Loucy (cell line): ENCODE measurements around the gene RRP7A.
"Not testable (repeated sequence)": the region's sequence is repeated elsewhere in the genome, so short reads cannot be mapped to it uniquely, and the experiment has no call there.

ENCODE experiments used
- H2AFZ ChIP-seq: fragments of 200-600 bp; sonication (generic); 2 replicates; pipeline ENCODE4 v1.6.0; 2016; ENCODE audit warnings: antibody characterized with exemption, mild to moderate bottlenecking, low read length, moderate library complexity
- H3F3A ChIP-seq: fragments of 200-600 bp; 2 replicates; pipeline ENCODE4 v1.6.0; 2016; ENCODE audit warnings: antibody characterized with exemption, low read depth, mild to moderate bottlenecking
- H3K27me3 ChIP-seq: fragments of 200-600 bp; sonication (generic); 2 replicates; pipeline ENCODE4 v1.6.1; 2014; ENCODE audit warnings: low read length, mild to moderate bottlenecking; ENCODE audit not compliant: insufficient read depth, poor library complexity, severe bottlenecking
- H3K36me3 ChIP-seq: fragments of 200-600 bp; sonication (generic); 2 replicates; pipeline ENCODE4 v1.6.1; 2016; ENCODE audit warnings: low read length; ENCODE audit not compliant: insufficient read depth
- H3K4me1 ChIP-seq: fragments of 200-600 bp; sonication (generic); 2 replicates; pipeline ENCODE4 v1.5.1; 2014; ENCODE audit warnings: low read length, mild to moderate bottlenecking; ENCODE audit not compliant: insufficient read depth, poor library complexity, severe bottlenecking
- H3K4me2 ChIP-seq: fragments of 200-600 bp; sonication (generic); 2 replicates; pipeline ENCODE4 v1.6.0; 2014; ENCODE audit warnings: antibody characterized with exemption, low read length, low read depth, mild to moderate bottlenecking; ENCODE audit not compliant: poor library complexity, severe bottlenecking
- H3K4me3 ChIP-seq: fragments of 200-600 bp; sonication (generic); 2 replicates; pipeline ENCODE4 v1.5.1; 2014; ENCODE audit warnings: low read length, mild to moderate bottlenecking, mixed read lengths; ENCODE audit not compliant: poor library complexity, severe bottlenecking
- H3K79me2 ChIP-seq: fragments of 200-600 bp; sonication (generic); 2 replicates; pipeline ENCODE4 v1.6.1; 2014; ENCODE audit warnings: low read length; ENCODE audit not compliant: insufficient read depth
- H3K9ac ChIP-seq: fragments of 200-600 bp; sonication (generic); 2 replicates; pipeline ENCODE4 v1.6.0; 2014; ENCODE audit warnings: mild to moderate bottlenecking, low read depth, low read length, moderate library complexity; ENCODE audit not compliant: poor library complexity, severe bottlenecking
- H3K9me2 ChIP-seq: fragments of 200-600 bp; sonication (generic); replicated peaks from 2 replicates; pipeline ENCODE4 v1.6.1; 2016; ENCODE audit warnings: low read depth, low read length, mixed read lengths
- H3K9me3 ChIP-seq: fragments of 200-600 bp; sonication (generic); 2 replicates; pipeline ENCODE4 v1.6.1; 2014; ENCODE audit warnings: mild to moderate bottlenecking, antibody characterized with exemption, low read length, low read depth; ENCODE audit not compliant: insufficient read depth
- H4K20me1 ChIP-seq: fragments of 200-600 bp; sonication (generic); 2 replicates; pipeline ENCODE4 v1.6.0; 2014; ENCODE audit warnings: antibody characterized with exemption, low read length, mild to moderate bottlenecking; ENCODE audit not compliant: insufficient read depth, poor library complexity, severe bottlenecking
- CTCF ChIP-seq: fragments of 200-600 bp; sonication (generic); conservative IDR thresholded peaks from 2 replicates; pipeline ENCODE4 v1.5.1; 2014; ENCODE audit warnings: mild to moderate bottlenecking, antibody characterized with exemption, low read length
- EZH2phosphoT487 ChIP-seq: fragments of 200-600 bp; IDR thresholded peaks from 2 replicates; pipeline ENCODE4 v1.6.1; 2018; ENCODE audit warnings: antibody characterized with exemption, mild to moderate bottlenecking, moderate library complexity, borderline replicate concordance

Gene RRP7A

DNA sequence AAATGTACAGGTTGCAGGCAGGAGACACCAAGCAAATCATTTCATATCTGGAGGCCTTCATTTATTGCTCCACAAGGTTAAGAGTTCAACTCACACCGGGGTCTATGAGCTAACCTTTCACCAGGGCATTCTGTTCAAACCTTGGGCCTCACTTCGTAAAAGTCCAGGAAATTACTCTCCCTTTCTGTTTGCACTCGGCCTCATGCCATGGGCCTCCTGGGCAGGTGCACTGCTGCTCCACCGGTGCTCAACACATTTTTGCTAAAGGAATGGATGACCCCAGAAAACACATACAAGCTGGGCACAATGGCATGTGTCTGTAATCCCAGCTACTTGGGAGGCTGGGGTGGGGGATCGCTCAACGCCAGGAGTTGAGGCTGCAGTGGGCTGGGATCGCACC lies 16.6 kb upstream of the RRP7A start:
- Histone ChIP-seq H3K9ac (no peak overlapping the region), H3K4me2 (no peak overlapping the region), H3K36me3 (no peaks in the 10 kb centered on the region), H2AFZ (no peak overlapping the region), H3K27me3 (no peaks in the 10 kb centered on the region), H3K4me3 (no peak overlapping the region), H4K20me1 (no peaks in the 10 kb centered on the region), H3F3A (no peaks in the 10 kb centered on the region), H3K79me2 (no peaks in the 10 kb centered on the region), H3K9me3 (no peaks in the 10 kb centered on the region), H3K4me1 (peaks cover 9% of the 10 kb centered on the region), H3K9me2 (no peaks in the 10 kb centered on the region)
- TF ChIP-seq EZH2phosphoT487: no peak
- no peak for TF ChIP-seq CTCF

DNA sequence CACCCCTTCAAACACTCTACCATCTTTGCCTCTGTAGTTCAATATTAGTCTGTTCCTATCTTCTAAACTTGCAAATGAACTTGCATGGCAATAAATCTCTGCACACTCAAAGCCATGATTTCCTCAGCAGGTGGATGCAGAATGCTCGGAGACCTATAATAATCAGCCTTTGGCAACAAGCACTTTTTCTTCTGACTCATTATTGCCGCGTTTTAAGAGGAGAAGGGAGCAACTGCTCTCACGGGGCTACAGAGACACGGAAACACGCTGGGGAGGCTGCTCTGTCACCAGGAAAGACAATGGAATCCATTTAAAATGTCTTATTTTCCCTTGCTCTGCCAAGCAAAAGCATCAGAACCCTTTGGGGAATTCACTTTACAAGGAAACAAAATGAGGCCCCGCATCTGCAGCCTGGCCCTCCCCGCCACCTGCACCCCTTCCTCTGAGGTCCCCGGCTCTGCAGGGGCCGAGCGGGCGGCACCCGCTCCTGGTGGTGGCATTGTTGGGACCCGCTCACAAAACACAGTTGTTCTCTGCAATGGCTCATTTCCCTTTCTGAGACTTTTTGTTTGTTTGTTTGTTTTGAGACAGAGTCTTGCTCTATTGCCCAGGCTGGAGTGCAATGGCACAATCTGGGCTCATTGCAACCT lies 15.6 kb upstream of the RRP7A start:
- not testable (repeated sequence) for H3K36me3 ChIP-seq, H4K20me1 ChIP-seq, H3K4me2 ChIP-seq, H3F3A ChIP-seq, H3K4me3 ChIP-seq, H2AFZ ChIP-seq, H3K79me2 ChIP-seq, H3K27me3 ChIP-seq, H3K9me3 ChIP-seq, H3K9me2 ChIP-seq, H3K4me1 ChIP-seq, H3K9ac ChIP-seq

DNA sequence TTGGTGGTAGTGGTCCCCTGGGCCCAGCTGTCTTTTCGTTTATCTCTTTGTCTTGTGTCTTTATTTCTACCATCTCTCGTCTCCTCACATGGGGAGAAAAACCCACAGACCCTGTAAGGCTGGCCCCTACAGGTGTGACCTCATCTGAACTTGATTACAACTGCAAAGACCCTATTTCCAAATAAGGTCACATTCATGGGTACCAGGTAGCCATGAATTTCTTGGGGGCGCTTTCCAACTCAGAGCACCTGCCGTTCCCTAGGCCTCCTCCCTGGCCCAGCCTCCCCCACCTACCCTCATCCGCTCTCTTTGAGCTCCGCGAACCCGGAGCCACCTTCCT lies 14.0 kb upstream of the RRP7A start:
- no peaks in the 10 kb centered on the region for H4K20me1 ChIP-seq
- no peaks in the 10 kb centered on the region for H3K36me3 ChIP-seq
- H3K9me3 ChIP-seq: no peaks in the 10 kb centered on the region
- H2AFZ ChIP-seq: peak overlapping the region; percentile 85; the same call in 1 of the 2 replicates
- no peak for TF ChIP-seq CTCF
- TF ChIP-seq EZH2phosphoT487: no peak
- peak overlapping the region; percentile 64 for H3K4me2 ChIP-seq
- peaks cover 9% of the 10 kb centered on the region for H3K4me1 ChIP-seq
- H3K27me3 ChIP-seq: no peaks in the 10 kb centered on the region
- H3K9me2 ChIP-seq: no peaks in the 10 kb centered on the region
- no peaks in the 10 kb centered on the region for H3F3A ChIP-seq
- H3K9ac ChIP-seq: peak overlapping the region; percentile 56
- no peaks in the 10 kb centered on the region for H3K79me2 ChIP-seq
- peak overlapping the region; percentile 74 for H3K4me3 ChIP-seq

DNA sequence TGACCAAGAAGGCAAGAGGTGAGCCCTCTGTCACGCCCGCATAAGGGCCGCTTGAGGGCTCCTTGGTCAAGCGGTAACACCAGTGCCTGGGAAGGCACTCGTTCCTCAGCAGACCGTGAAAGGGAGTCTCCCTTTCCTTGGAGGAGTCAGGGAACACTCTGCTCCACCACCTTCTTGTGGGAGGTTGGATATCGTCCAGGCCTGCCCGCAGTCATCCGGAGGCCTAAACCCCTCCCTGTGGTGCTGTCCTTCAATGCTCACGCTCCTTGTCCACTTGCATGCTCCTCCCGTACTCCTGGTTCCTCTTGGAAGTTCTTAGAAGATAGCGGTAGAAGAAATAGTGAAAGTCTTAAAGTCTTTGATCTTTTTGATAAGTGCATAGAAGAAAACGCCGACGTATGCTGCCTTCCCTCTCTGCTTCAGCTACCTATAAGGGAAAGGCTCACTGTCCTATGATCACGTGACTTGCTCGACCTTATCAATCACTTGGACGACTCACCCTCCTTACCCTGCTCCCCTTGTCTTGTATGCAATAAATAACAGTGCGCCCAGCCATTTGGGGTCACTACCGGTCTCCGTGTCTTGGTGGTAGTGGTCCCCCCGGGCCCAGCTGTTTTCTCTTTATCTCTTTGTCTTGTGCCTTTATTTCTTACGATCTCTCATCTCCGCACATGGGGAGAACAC lies 11.9 kb upstream of the RRP7A start:
- H2AFZ ChIP-seq, H3K4me1 ChIP-seq, H3K79me2 ChIP-seq, H3K9ac ChIP-seq, H3K9me3 ChIP-seq, H3K36me3 ChIP-seq, H4K20me1 ChIP-seq, H3K27me3 ChIP-seq, H3K9me2 ChIP-seq, H3F3A ChIP-seq, H3K4me2 ChIP-seq, H3K4me3 ChIP-seq: not testable (repeated sequence)

DNA sequence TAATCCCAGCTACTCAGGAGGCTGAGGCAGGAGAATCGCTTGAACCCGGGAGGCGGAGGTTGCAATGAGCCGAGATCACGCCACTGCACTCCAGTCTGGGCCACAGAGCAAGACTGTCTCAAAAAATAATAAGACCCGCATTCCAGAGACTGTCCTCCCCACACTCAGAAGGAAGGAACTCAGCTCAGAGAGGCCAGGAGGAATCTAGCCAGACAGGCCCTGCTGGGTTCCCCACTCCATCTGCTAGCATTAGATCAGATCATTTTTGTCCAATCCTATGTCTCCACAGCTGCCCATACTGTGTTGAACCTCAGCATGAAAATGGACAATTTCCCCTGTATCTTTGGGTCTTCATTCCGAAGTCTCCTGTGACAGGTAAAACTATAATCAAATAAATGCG lies 9.8 kb upstream of the RRP7A start:
- not testable (repeated sequence) for H3F3A ChIP-seq, H3K4me1 ChIP-seq, H2AFZ ChIP-seq, H4K20me1 ChIP-seq, H3K4me3 ChIP-seq, H3K9me2 ChIP-seq, H3K79me2 ChIP-seq, H3K9ac ChIP-seq, H3K36me3 ChIP-seq, H3K4me2 ChIP-seq, H3K27me3 ChIP-seq, H3K9me3 ChIP-seq
